Transverse colon (tissue), 4 donors: ENCODE results near the gene GSK3B. TPM values are rescaled to one million over a fixed set of nuclear protein-coding genes. Genes with fewer than 3 reads are reported as not detected.

ENCODE experiments used
- DNase-seq: peaks from one replicate; pipeline ENCODE4 v3.0.0-alpha.2; 2019
- H3K27ac ChIP-seq, 4 donors: fragments of 200-600 bp; sonication (generic); 2 replicates each; pipeline ENCODE4 v1.5.1; 2016 to 2018; ENCODE audit warnings: inconsistent platforms in 4 of 4
- H3K27me3 ChIP-seq: fragments of 200-600 bp; sonication (generic); 2 replicates; pipeline ENCODE4 v1.5.1; 2017; ENCODE audit warnings: inconsistent platforms
- H3K36me3 ChIP-seq, 4 donors: fragments of 200-600 bp; sonication (generic); 2 replicates each; pipeline ENCODE4 v1.5.1; 2017 to 2019; ENCODE audit warnings: inconsistent platforms in 4 of 4
- H3K4me1 ChIP-seq, 4 donors: fragments of 200-600 bp; sonication (generic); 2 replicates each; pipeline ENCODE4 v1.5.1; 2017 to 2020; ENCODE audit warnings: inconsistent platforms in 4 of 4
- H3K4me3 ChIP-seq, 4 donors: fragments of 200-600 bp; sonication (generic); 1 replicate in 1 of 4; 2 replicates in 3 of 4; pipeline versions ENCODE4 v1.5.1 to v1.6.1; 2017 to 2019; ENCODE audit warnings: inconsistent platforms in 4 of 4
- H3K9me3 ChIP-seq, 2 donors: fragments of 200-600 bp; sonication (generic); 2 replicates each; pipeline ENCODE4 v1.5.1; 2017 to 2019; ENCODE audit warnings: inconsistent platforms in 2 of 2
- CTCF ChIP-seq, 5 experiments: fragments of 200-600 bp in 3 of 5; fragments of 450-650 bp in 2 of 5; sonication (generic) in 3 of 5; IDR thresholded peaks; 1 replicate in 2 of 5; 2 replicates in 3 of 5; pipeline ENCODE4 v1.5.1; 2016 to 2017; ENCODE audit warnings: antibody characterized with exemption in 5 of 5, inconsistent platforms in 3 of 5, mild to moderate bottlenecking in 2 of 5, moderate library complexity in 1 of 5
- EP300 ChIP-seq: sonication (generic); formaldehyde crosslinking; IDR thresholded peaks from one replicate; pipeline ENCODE4 v1.6.1; 2017; ENCODE audit warnings: antibody characterized with exemption, low read depth
- POLR2A ChIP-seq: fragments of 450-650 bp; IDR thresholded peaks from one replicate; pipeline ENCODE4 v1.6.1; 2016; ENCODE audit warnings: antibody characterized with exemption, mild to moderate bottlenecking, moderate library complexity
- POLR2AphosphoS5 ChIP-seq, 3 donors: sonication (generic); formaldehyde crosslinking; IDR thresholded peaks; one replicate each; pipeline ENCODE4 v1.6.1; 2016; ENCODE audit warnings: antibody characterized with exemption in 3 of 3
- WGBS, 2 donors: methylation state at CpG; one replicate each; pipeline ENCODE4 v1.1.5; 2018; ENCODE audit warnings: low coverage in 1 of 2; 5-methylcytosine and 5-hydroxymethylcytosine counted together
- in situ Hi-C, 4 donors: fragments of 200-750 bp; cut with MboI; loops; one replicate each; pipeline versions ENCODE4 v1.15.0 to v1.15.1; 2017; ENCODE audit warnings: low sequenced_read_pairs in 3 of 4, low pct_ligation_motif_present in 1 of 4, low pct_unique_long_range_greater_than_20kb in 1 of 4
- intact Hi-C: fragments of 100-400 bp; cut with DNase I; formaldehyde crosslinking; loops from one replicate; pipeline ENCODE4 v1.15.1; 2023; ENCODE audit warnings: low total_unique reads
- total RNA-seq, 4 donors: library from RNA; depleted of rRNA; stranded (reverse); fragments of >200 nt; gene quantifications; one replicate each; pipeline ENCODE4 v1.1.0, GENCODE V29; 2016

GSK3B gene
- total RNA-seq, 4 donors from 2014 or later, result 14.7 to 35.9 (median 24.2) TPM

GRCh38 chr3:120066634-120067033 lies 27.6 kb downstream of the GSK3B start:
- in situ Hi-C loops (no loop called here), intact Hi-C loops (no loop called here)
- H3K27ac ChIP-seq, result no peak overlapping the region
- no peaks in the 10 kb centered on the region for H3K9me3 ChIP-seq
- 80 to 98% methylated on average over 4 of the region's 4 CpGs for WGBS, 2 donors
- TF ChIP-seq POLR2AphosphoS5 (IDR thresholded peaks at IDR 0.05) (no peak), EP300 (no peak), CTCF (IDR thresholded peaks at IDR 0.05) (no peak), POLR2A (no peak)
- no peak for DNase-seq
- peaks cover 4 to 34% (median 17%) of the 10 kb centered on the region in 4 donors for H3K4me1 ChIP-seq
- H3K36me3 ChIP-seq, result no peaks in the 10 kb centered on the region
- no peak overlapping the region for H3K4me3 ChIP-seq
- no peaks in the 10 kb centered on the region for H3K27me3 ChIP-seq

- Histone ChIP-seq H3K9me3 (no peaks in the 10 kb centered on the region), H3K4me1 (peaks cover 0 to 18% (median 6%) of the 10 kb centered on the region in 4 donors), H3K27ac (no peak overlapping the region), H3K36me3 (no peaks in the 10 kb centered on the region), H3K4me3 (no peak overlapping the region), H3K27me3 (no peaks in the 10 kb centered on the region)
- in situ Hi-C loops, result no loop called here
- TF ChIP-seq POLR2AphosphoS5 (IDR thresholded peaks at IDR 0.05) (no peak), POLR2A (no peak), CTCF (IDR thresholded peaks at IDR 0.05) (no peak), EP300 (no peak)
- WGBS, 2 donors, result 94 to 100% methylated on average over 2 of the region's 2 CpGs
- no peak for DNase-seq
- intact Hi-C loops, result no loop called here
These were observed 29.6 kb downstream of the GSK3B start for GRCh38 chr3:120064641-120065040.

- intact Hi-C loops, result no loop called here
- Histone ChIP-seq H3K4me1 (peaks cover 0 to 11% (median 4%) of the 10 kb centered on the region in 4 donors), H3K36me3 (no peaks in the 10 kb centered on the region), H3K9me3 (no peaks in the 10 kb centered on the region), H3K27ac (no peak overlapping the region), H3K4me3 (no peak overlapping the region), H3K27me3 (no peaks in the 10 kb centered on the region)
- no peak for TF ChIP-seq POLR2AphosphoS5 (IDR thresholded peaks at IDR 0.05)
- TF ChIP-seq POLR2A, result no peak
- no peak for TF ChIP-seq CTCF (IDR thresholded peaks at IDR 0.05)
- TF ChIP-seq EP300, result no peak
- WGBS, 2 donors, result 91 to 92% methylated on average over 4 of the region's 4 CpGs
- in situ Hi-C loops, result no loop called here
- no peak for DNase-seq
These were observed 31.8 kb downstream of the GSK3B start for GRCh38 chr3:120062474-120062873.

- Histone ChIP-seq H3K27ac (no peak overlapping the region), H3K4me3 (no peak overlapping the region), H3K9me3 (no peaks in the 10 kb centered on the region), H3K36me3 (no peaks in the 10 kb centered on the region), H3K4me1 (peaks cover 0 to 9% (median 2%) of the 10 kb centered on the region in 4 donors), H3K27me3 (no peaks in the 10 kb centered on the region)
- TF ChIP-seq POLR2AphosphoS5 (IDR thresholded peaks at IDR 0.05) (no peak), EP300 (no peak), CTCF (IDR thresholded peaks at IDR 0.05) (no peak), POLR2A (no peak)
- in situ Hi-C loops (no loop called here), intact Hi-C loops (no loop called here)
- no peak for DNase-seq
- WGBS, 2 donors, result 64 to 71% methylated on average over 3 of the region's 3 CpGs
These were observed 35.0 kb downstream of the GSK3B start for GRCh38 chr3:120059081-120059864.
